Transverse colon (tissue), 4 donors: Measurements from ENCODE around the gene GMEB2.

ENCODE experiments used
- CTCF ChIP-seq, 5 experiments: fragments of 200-600 bp in 3 of 5; fragments of 450-650 bp in 2 of 5; sonication (generic) in 3 of 5; IDR thresholded peaks; 1 replicate in 2 of 5; 2 replicates in 3 of 5; pipeline ENCODE4 v1.5.1; 2016 to 2017; ENCODE audit warnings: antibody characterized with exemption in 5 of 5, inconsistent platforms in 3 of 5, mild to moderate bottlenecking in 2 of 5, moderate library complexity in 1 of 5
- POLR2AphosphoS5 ChIP-seq, 3 donors: sonication (generic); formaldehyde crosslinking; IDR thresholded peaks; one replicate each; pipeline ENCODE4 v1.6.1; 2016; ENCODE audit warnings: antibody characterized with exemption in 3 of 3

- no peak for TF ChIP-seq POLR2AphosphoS5 (IDR thresholded peaks at IDR 0.05)
- TF ChIP-seq CTCF (IDR thresholded peaks at IDR 0.05): no peak
These were observed 35.9 kb upstream of the GMEB2 start for GRCh38 chr20:63662813-63663189.
